Ecto neural progenitor cell (in vitro differentiated cells): Measurements from ENCODE around the gene ALDH1A3.

Experiments used
- DNase-seq: peaks from one replicate; pipeline ENCODE4 v3.0.0-alpha.2; 2018; ENCODE audit warnings: low spot score

The ALDH1A3 gene

GRCh38 chr15:100885116-100885515 is 5.5 kb downstream of the ALDH1A3 start:
- DNase-seq, result no peak

- DNase-seq, result no peak
Observed at GRCh38 chr15:100885811-100886210, 6.2 kb downstream of the ALDH1A3 start.

DNA sequence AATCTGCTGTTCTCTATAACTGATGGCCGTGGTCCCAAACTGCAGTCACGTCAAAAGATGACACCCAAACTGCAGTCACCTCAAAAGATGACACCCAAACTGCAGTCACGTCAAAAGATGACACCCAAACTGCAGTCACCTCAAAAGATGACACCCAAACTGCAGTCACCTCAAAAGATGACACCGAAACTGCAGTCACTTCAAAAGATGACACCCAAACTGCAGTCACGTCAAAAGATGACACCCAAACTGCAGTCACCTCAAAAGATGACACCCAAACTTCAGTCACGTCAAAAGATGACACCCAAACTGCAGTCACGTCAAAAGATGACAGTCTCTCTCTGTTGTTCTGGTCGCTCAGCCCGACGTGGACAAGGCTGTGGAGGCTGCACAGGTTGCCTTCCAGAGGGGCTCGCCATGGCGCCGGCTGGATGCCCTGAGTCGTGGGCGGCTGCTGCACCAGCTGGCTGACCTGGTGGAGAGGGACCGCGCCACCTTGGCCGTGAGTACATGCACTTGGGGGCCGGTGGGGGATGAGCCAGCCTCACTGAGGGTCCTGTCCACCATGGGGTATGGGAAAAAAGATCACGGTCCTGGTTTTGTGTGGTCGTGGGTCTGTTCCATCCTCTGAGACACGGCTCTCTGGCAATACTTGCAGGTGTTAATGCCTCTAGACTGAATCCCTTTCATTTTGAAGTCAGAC is 7.7 kb downstream of the ALDH1A3 start:
- DNase-seq, result no peak

- DNase-seq, result no peak
Observed at GRCh38 chr15:100889385-100890050, 9.9 kb downstream of the ALDH1A3 start.

DNA sequence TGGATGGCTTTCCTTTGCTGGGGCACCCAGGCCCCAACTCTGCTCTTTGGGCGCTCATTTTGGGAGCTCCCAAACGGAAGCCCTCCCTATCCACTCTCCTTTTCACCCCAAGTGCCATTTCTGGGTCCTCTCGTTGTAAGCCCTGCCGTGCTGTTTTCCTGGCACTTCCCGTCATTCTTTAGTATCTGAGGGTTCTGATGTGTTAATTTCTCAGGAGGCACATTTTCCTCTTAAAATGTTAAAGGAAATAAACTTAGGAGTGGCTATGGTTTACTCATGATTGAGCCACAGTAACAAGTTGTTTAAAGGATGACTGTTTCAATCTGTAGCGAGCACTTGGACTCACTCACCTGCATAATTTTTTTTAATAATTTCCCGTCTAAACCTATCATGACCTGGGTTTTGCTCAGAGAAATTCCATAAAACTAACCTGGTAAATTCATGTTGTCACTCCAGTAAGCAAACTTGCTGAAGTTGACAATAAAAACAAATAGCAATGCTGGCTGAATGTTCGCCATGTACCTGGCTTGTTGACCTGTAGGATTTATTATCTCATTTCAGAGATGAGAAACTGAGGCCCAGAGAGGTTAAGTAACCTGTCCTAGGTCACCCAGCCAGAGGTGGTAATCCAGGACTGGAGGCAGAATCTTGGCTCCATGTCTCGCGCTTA is 10.6 kb downstream of the ALDH1A3 start:
- DNase-seq, result no peak

DNA sequence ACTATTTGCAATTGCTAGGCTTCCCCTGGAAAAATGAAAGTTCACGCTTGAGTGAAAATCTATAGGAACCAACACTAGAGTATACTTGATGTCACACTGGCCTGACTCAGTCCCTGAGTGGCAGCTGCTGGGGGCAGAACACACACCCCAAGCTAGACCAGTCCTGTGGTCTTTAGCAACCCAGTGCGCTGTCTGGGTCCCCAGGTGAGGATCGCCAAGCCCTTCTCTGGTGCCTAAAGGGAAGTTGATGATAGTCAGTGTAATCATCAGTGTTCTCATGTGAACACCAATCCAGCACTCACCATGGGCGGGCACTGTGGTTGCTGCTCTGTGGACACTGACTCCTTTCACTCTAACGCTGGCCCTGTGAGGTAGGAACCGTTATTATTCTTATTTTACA is 11.2 kb downstream of the ALDH1A3 start:
- no peak for DNase-seq

- DNase-seq, result peak; percentile 75
Observed at GRCh38 chr15:100891307-100892012, 11.8 kb downstream of the ALDH1A3 start.

GRCh38 chr15:100892013-100892355 is 12.4 kb downstream of the ALDH1A3 start:
- no peak for DNase-seq

DNA sequence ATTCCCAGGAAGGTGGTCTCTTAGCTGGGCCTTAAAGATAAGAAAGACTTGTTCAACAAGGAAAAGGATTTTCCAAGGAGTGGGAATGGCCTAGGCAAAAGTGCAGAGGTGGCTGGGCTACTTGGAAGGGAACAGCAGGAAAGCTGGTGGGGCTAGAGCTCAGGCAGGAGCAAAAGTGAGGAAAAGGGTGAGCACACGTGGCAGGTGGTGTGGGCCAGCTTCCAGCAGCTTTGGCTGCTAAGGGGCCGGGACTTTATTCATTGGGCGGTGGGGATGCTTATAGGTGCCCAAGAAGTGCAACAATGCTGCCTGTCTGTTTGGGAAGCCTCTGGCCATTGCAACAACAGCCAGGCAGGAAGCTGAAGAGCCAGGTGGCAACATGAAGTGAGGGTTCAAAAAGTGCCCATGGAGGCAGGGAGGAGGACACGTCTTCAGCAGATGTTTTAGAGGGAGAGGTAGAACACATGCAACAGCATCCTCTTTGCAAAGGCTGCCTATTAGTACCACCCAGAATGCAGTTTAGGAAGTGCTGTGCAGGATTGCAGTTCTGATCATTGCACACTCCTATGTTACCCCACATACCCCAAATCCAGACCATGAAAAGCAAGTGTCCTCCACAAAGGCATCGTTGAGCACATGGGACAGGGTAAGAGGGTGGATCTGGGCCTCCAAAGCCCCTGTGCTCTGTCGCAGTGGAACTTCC is 13.8 kb downstream of the ALDH1A3 start:
- DNase-seq, result no peak

GRCh38 chr15:100893964-100894295 is 14.3 kb downstream of the ALDH1A3 start:
- DNase-seq, result no peak

DNA sequence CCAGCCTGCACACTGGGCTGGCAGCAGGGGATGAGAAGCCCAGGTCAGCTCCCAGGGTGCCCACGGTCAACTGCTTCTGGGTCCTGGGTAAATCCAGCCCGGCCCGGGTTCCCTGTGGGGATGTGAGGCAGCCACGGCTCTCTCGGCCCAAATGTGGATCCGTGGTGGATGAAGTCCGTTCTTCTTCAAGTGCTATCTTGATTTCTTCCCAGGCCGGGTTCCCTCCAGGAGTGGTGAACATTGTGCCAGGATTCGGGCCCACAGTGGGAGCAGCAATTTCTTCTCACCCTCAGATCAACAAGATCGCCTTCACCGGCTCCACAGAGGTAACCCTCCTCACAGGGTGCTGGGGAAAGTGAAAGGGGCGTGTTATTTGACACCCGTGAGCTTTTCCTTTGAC is 16.1 kb downstream of the ALDH1A3 start:
- no peak for DNase-seq

DNA sequence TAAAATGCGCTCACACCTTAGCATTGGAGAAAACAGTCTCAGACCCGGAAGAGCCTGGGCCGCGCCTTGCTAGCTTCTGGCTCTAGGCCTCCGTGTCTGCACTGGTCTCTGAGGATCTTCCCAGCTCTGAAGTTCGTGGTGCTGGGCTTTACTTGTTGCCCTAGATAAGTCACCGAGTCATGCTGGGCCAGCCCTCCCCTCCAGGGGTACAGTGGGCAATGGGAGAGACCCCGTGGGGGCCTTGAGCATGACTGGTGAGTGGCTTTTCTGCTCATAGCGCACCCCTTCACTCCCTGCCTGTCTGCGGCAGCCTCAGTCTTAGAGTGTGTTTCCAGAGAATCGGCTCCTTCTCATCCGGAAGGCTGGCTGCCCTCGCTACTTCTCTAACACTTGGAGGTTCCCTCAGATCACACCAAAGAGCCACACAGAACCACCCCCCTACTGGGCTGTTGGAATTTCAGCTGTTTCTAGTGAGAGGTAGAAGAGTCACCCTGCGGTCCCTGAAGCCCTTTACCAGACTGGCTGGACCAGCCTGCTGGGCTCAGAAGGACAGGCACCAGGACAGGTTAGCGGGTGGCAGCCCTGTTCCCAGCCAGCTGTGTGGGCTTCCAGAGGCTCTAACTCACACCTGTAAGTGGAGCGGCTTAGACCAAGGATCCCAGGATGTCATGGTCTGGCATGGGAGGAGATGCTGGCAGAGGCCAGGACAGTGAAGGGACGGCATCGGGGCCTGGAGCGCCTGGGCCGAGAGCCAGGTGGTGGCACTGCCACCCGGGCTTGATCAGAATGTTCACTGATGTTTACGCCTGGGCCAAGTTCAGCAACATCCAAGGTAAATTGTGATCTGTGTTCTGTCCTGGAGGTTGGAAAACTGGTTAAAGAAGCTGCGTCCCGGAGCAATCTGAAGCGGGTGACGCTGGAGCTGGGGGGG is 17.9 kb downstream of the ALDH1A3 start:
- DNase-seq, result no peak

- no peak for DNase-seq
Observed at GRCh38 chr15:100898152-100898490, 18.5 kb downstream of the ALDH1A3 start.

GRCh38 chr15:100898661-100899462 is 19.2 kb downstream of the ALDH1A3 start:
- DNase-seq, result no peak

DNA sequence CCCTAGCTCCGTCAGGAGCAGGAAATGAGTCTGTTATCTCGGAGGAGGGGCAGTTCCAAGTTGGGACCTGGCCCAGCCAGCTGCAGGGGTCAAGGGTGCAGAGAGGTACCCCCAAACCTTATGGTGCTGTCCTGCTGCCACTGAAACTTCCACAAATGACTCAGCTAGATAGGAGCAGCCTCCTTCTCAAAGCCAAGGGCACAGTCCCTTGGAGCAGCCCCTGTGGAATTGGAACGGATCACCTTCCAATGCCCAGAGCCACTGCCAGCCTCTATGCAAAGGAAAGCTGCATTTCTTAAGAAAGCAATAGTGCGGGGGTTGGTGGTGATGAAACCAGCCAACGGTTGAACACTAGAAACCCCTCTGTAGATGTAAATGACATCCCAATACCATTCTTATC is 20.0 kb downstream of the ALDH1A3 start:
- no peak for DNase-seq

- DNase-seq, result no peak
Observed at GRCh38 chr15:100900136-100900794, 20.6 kb downstream of the ALDH1A3 start.

- DNase-seq, result no peak
Observed at GRCh38 chr15:100900795-100901169, 21.2 kb downstream of the ALDH1A3 start.

GRCh38 chr15:100901296-100901695 is 21.7 kb downstream of the ALDH1A3 start:
- DNase-seq, result no peak

GRCh38 chr15:100901702-100902435 is 22.2 kb downstream of the ALDH1A3 start:
- no peak for DNase-seq
